ENCODE measurements around the gene CDH13.

GRCh38 chr16:83517398-83517797 lies 890.6 kb downstream of the CDH13 start:
- TF ChIP-seq CTCF (IDR thresholded peaks at IDR 0.05; ENCODE audit: poor library complexity): no peak
- no peak for TF ChIP-seq EZH2 (IDR thresholded peaks at IDR 0.05; ENCODE audit: borderline replicate concordance)

All from hepatocyte (in vitro differentiated cells).